COLO668 (cell line): ENCODE data around the gene ATP7B.
A peak's percentile ranks its signal among the peaks of the same experiment; 100 is the strongest.

Source experiments
- DNase-seq: peaks from one replicate; lab custom pipeline; 2025; ENCODE audit not compliant: unreplicated experiment; lab: John Stamatoyannopoulos, UW

The ATP7B gene

GRCh38 chr13:51900471-51900870 is 110.8 kb downstream of the ATP7B start:
- no peak for DNase-seq

- peak; percentile 81 for DNase-seq
These were observed 115.1 kb downstream of the ATP7B start for GRCh38 chr13:51895906-51896888.

- DNase-seq: no peak
These were observed 117.0 kb downstream of the ATP7B start for GRCh38 chr13:51894239-51894638.

GRCh38 chr13:51892657-51893056 is 118.6 kb downstream of the ATP7B start:
- DNase-seq: no peak

- DNase-seq: no peak
These were observed 123.8 kb downstream of the ATP7B start for GRCh38 chr13:51887468-51887867.

GRCh38 chr13:51885651-51886050 is 125.6 kb downstream of the ATP7B start:
- no peak for DNase-seq

- DNase-seq: no peak
These were observed 128.0 kb downstream of the ATP7B start for GRCh38 chr13:51883226-51883600.
